ENCODE results near the gene ZNF292.
"Not testable (repeated sequence)": the region's sequence is repeated elsewhere in the genome, so short reads cannot be mapped to it uniquely, and the experiment has no call there.

ZNF292 gene

GRCh38 chr6:87277123-87277522 is 121.8 kb downstream of the ZNF292 start:
- DNase-seq (ENCODE audit: low spot score), result peak; percentile 17

DNA sequence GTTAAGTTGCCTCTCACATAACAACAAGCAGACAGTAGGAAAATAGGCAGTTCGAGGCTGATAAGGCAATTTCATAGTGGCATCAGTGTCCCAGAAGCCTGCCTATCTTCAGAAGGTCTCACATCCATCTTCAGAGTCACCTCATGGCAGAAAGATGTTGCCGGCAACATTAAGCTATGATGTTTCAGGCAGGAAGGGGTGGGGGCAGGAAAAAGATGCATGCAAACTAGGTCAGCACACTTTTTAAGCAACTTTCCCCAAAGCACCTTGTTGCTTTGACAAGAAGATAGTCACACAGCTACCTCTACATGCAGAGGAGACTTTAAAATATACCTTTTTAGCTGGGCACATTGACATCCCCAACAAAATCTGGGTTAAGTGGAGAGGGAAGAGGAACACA is 123.8 kb downstream of the ZNF292 start:
- no peak for DNase-seq (ENCODE audit: low spot score)

DNA sequence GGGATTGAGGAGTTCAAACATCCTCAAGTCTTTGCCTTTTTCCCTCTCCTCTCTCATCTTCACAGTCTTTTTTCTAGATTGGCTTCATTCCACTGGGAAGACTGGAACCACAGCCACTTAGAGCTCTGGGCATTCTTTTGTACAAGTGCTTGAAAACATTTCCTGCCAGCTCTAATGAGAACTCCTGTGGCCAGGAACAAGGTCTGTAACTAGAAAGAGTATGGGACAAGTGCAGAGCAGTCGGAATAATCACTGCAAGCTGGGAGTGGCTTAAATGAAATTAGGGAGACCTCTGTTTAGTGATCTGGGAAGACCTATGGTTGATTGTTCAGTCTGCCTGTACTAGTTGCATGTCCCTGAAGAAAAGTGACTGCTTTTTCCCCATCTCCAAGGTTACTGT is 126.1 kb downstream of the ZNF292 start:
- DNase-seq (ENCODE audit: low spot score), result no peak

DNA sequence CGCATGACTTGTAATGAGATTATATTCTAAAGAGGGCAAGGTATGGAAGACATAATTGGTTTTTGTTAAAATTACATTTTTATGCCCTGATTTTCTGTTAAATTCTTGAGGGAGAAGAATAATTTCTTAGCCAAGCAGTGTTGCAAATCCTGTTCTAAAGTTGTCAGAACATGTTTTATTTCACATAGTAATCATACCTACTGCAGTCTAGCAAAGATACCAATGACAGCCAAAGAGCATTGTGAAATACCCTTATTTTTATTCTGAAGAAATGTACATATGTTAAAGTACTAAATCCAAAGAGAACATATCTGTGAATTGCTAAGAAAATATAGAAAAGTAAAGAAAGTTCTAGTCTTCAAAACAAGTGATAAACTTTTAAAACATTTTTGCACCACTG is 127.4 kb downstream of the ZNF292 start:
- no peak for DNase-seq (ENCODE audit: low spot score)

- DNase-seq (ENCODE audit: low spot score), result no peak
Observed at GRCh38 chr6:87283461-87283860, 128.1 kb downstream of the ZNF292 start.

- no peak for DNase-seq (ENCODE audit: low spot score)
Observed at GRCh38 chr6:87287251-87287650, 131.9 kb downstream of the ZNF292 start.

- no peak for DNase-seq (ENCODE audit: low spot score)
Observed at GRCh38 chr6:87289571-87289970, 134.2 kb downstream of the ZNF292 start.

DNA sequence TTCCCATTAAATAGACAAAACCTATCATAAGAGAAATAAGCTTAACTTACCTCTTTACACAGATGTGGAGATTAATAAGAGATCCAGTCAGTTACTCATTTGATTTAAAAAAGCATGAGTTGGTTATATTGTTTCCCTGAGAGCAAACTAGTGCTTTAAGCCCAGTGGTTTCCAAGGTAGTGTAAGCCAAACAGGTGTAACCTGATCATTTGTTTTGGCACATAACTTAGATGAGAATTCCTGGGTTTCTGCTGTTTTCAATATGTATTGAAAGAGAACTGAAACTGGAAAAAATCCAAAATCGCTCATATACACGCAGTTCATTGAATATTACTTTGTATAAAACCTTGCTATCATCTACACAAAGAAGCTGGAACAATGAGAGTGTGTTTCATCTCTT is 136.5 kb downstream of the ZNF292 start:
- DNase-seq (ENCODE audit: low spot score), result no peak

DNA sequence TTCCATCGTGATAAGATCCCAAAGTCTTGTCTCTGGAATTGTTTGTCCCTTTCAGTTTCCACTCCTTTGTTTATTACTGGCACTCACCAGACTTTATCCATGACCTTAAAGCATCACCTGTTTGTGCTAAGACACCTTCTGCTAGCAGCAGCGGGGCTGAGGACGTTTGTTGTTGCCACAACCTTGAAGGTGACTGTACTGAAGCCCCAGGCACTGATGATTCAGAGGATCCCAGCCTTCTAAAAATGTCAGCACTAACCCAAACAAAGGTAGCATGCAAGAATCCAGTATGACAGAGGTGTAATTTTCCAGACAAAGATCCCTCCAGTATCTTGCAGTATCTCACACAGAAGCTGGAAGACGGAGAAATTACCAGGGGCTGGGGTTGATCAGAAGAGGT is 138.2 kb downstream of the ZNF292 start:
- DNase-seq (ENCODE audit: low spot score), result no peak

DNA sequence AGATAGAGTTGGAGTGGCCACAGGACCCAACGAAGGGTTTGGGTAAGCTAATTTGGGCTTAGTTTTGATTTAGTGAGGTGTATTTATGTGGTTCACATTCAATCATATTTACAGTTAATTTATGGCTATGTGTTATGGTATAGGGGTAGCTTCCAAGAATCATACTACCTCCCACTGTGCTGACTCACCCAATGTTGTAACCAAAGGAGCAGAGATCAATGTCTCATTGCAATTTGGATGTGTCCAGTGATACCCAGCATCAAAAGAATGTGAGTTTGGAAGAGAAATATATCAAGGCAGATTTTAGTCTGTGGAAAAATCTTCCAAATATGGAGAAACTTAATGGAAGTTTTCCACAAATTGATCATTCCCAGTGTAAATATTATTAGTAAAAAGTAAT is 141.8 kb downstream of the ZNF292 start:
- DNase-seq (ENCODE audit: low spot score), result no peak

DNA sequence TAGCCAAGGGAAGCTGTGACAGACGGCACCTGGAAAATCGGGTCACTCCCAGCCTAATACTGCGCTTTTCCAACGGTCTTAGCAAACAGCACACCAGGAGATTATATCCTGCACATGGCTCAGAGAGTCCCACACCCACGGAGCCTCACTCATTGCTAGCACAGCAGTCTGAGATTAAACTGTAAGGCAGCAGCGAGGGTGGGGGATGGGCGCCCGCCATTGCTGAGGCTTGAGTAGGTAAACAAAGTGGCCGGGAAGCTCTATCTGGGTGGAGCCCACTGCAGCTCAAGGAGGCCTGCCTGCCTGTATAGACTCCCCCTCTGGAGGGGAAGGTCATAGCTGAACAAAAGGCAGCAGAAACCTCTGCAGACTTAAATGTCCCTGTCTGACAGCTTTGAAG is 145.9 kb downstream of the ZNF292 start:
- not testable (repeated sequence) for DNase-seq (ENCODE audit: low spot score)

- DNase-seq (ENCODE audit: low spot score), result peak; percentile 69
Observed at GRCh38 chr6:87308970-87309369, 153.6 kb downstream of the ZNF292 start.

- no peak for DNase-seq (ENCODE audit: low spot score)
Observed at GRCh38 chr6:87312860-87313259, 157.5 kb downstream of the ZNF292 start.
